Measurements from ENCODE around the gene GABRD.

The GABRD gene, protein sequence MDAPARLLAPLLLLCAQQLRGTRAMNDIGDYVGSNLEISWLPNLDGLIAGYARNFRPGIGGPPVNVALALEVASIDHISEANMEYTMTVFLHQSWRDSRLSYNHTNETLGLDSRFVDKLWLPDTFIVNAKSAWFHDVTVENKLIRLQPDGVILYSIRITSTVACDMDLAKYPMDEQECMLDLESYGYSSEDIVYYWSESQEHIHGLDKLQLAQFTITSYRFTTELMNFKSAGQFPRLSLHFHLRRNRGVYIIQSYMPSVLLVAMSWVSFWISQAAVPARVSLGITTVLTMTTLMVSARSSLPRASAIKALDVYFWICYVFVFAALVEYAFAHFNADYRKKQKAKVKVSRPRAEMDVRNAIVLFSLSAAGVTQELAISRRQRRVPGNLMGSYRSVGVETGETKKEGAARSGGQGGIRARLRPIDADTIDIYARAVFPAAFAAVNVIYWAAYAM

DNA sequence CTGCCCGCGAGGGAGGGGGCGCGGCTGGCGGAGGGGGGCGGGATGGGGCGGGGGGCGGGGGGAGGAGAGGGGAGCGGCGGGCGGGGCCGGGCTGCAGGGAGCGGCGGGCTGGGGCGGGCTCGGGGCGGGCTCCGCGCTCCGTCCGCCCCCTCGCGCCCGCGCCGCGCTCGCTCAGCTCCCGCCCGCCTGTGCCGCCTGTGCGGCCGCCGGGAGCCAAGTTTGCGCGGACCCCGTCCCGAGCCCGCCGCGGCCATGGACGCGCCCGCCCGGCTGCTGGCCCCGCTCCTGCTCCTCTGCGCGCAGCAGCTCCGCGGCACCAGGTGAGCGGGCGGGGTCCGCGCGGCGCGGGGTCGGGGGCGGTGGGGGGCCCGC, at the start of gene GABRD:
Gene GABRD, plus strand, starts transcription at position 174 of the 372 bp plus-strand sequence. Its CDS starts 79 bp downstream, at position 253.
- no peak for DNase-seq (ENCODE audit: extremely low read depth, insufficient read length)
- no peaks in the 10 kb centered on the region for H3K36me3 ChIP-seq (ENCODE audit: control insufficient read depth, insufficient read depth, low read length)
- peaks cover 3% of the 10 kb centered on the region for H3K27me3 ChIP-seq (replicated peaks; ENCODE audit: control insufficient read depth, insufficient read depth, low read length)
- no peak within 1 kb of the TSS for H3K4me3 ChIP-seq (replicated peaks; ENCODE audit: low read depth, low read length)
- TF ChIP-seq, protein P1, sequence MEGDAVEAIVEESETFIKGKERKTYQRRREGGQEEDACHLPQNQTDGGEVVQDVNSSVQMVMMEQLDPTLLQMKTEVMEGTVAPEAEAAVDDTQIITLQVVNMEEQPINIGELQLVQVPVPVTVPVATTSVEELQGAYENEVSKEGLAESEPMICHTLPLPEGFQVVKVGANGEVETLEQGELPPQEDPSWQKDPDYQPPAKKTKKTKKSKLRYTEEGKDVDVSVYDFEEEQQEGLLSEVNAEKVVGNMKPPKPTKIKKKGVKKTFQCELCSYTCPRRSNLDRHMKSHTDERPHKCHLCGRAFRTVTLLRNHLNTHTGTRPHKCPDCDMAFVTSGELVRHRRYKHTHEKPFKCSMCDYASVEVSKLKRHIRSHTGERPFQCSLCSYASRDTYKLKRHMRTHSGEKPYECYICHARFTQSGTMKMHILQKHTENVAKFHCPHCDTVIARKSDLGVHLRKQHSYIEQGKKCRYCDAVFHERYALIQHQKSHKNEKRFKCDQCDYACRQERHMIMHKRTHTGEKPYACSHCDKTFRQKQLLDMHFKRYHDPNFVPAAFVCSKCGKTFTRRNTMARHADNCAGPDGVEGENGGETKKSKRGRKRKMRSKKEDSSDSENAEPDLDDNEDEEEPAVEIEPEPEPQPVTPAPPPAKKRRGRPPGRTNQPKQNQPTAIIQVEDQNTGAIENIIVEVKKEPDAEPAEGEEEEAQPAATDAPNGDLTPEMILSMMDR (IDR thresholded peaks at IDR 0.05; ENCODE audit: insufficient read depth, low read length, poor library complexity, severe bottlenecking): no peak

DNA sequence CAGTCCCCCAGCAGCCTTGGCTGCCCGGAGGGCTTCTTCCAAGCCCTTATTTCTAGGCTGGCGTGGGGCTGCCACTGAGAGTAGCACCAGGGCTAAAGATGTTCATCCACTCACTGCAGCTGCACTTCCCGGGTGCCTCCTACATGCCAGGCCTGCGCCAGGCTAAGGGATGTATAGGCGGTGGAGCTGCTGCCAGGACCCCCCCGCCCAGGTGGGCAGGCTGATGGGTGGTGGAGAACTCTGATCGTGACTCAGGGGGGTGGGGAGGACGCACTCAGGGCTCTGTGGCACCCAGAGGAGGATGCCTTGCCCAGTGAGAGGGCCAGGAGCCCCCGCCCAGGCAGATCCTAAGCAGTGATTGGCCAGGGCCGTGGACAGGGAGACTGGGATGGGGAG, 49.6 kb upstream of the GABRD start:
- TF ChIP-seq, protein P1 (IDR thresholded peaks at IDR 0.05; ENCODE audit: insufficient read depth, low read length, poor library complexity, severe bottlenecking): no peak
- no peaks in the 10 kb centered on the region for H3K27me3 ChIP-seq (replicated peaks; ENCODE audit: control insufficient read depth, insufficient read depth, low read length)
- DNase-seq (ENCODE audit: extremely low read depth, insufficient read length): no peak

DNA sequence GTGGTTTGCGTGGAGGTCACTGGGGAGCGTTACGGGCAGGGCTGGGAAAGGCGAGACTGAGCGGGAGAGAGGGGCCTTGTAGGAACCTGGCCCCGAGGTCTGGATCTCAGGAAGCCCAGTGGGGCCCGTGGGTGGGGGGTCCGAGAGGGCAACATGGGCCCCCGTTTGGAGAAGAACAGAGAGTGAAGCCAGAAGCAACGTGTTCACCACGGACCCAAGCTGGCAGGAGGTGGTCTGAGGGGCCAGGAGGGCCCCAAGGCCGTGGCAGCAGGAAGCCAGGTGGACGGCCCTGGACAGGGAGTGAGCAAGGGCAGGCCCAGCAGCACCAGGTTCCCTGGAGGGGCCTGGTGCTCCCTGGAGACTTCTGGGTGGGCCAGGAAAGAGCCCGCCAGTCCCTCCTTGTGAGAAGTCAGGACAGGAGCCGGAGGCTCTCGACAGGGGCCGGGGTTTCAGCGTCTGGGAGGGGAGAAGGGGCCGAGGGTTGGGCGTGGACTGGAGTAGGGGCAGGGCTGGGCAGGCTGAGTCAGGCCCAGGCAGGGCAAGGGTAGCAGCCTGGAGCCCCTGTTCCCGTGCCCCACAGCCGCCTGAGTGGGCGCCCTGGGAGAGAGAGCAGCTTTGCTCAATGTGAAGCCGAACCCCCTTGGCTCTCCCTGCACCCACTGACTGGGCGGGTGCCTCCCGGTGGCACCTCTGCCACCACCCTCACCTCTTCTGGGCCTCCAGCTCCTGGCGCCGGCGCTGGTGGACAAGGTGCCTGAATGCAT, 49.0 kb upstream of the GABRD start:
- DNase-seq (ENCODE audit: extremely low read depth, insufficient read length): no peak
- H3K27me3 ChIP-seq (replicated peaks; ENCODE audit: control insufficient read depth, insufficient read depth, low read length): no peaks in the 10 kb centered on the region
- TF ChIP-seq, protein P1 (IDR thresholded peaks at IDR 0.05; ENCODE audit: insufficient read depth, low read length, poor library complexity, severe bottlenecking): no peak
- H3K4me3 ChIP-seq (replicated peaks; ENCODE audit: low read depth, low read length): no peak overlapping the region
- H3K36me3 ChIP-seq (ENCODE audit: control insufficient read depth, insufficient read depth, low read length): no peaks in the 10 kb centered on the region

More for the DNA sequence above, 49.6 kb upstream of the GABRD start:
- Histone ChIP-seq H3K36me3 (ENCODE audit: control insufficient read depth, insufficient read depth, low read length) (no peaks in the 10 kb centered on the region), H3K4me3 (replicated peaks; ENCODE audit: low read depth, low read length) (no peak overlapping the region)

DNA sequence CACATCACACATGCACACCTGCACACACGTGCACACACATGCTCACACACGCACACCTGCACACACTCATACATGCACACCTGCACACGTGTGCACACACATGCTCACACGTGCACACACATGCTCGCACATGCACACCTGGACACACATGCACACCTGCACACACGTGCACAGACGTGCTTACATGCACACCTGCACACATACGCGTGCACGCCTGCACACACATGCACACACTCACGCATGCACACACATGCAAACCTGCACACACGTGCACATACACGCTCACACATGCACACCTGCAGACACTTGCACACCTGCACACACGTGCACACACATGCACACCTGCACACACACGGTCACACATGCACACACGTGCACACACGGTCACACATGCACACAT, 48.1 kb upstream of the GABRD start:
- no peaks in the 10 kb centered on the region for H3K36me3 ChIP-seq (ENCODE audit: control insufficient read depth, insufficient read depth, low read length)
- no peaks in the 10 kb centered on the region for H3K27me3 ChIP-seq (replicated peaks; ENCODE audit: control insufficient read depth, insufficient read depth, low read length)
- no peak for DNase-seq (ENCODE audit: extremely low read depth, insufficient read length)

DNA sequence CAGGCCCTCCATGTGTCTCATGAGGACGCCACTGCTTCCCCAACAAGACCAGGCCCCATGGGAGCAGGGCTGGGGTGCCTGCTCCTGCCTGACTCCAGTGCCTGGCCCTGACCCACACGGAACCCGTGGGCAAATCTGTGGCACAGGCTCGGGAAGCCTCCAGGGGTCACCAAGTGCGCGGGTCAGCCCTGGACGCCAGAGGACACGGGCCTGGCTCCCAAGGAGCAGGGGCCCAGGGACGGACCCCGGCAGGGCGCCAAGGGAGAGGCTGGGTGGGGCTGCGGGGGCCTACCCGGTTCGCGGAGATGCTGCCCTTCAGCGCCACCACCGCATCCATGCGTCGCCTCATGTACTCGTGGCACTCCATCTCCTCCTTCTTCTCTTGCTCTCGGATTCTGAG, 47.5 kb upstream of the GABRD start:
- Histone ChIP-seq H3K27me3 (replicated peaks; ENCODE audit: control insufficient read depth, insufficient read depth, low read length) (no peaks in the 10 kb centered on the region), H3K4me3 (replicated peaks; ENCODE audit: low read depth, low read length) (no peak overlapping the region), H3K36me3 (ENCODE audit: control insufficient read depth, insufficient read depth, low read length) (no peaks in the 10 kb centered on the region)
- TF ChIP-seq, protein P1 (IDR thresholded peaks at IDR 0.05; ENCODE audit: insufficient read depth, low read length, poor library complexity, severe bottlenecking): no peak
- DNase-seq (ENCODE audit: extremely low read depth, insufficient read length): no peak

More for the DNA sequence above, 48.1 kb upstream of the GABRD start:
- no peak overlapping the region for H3K4me3 ChIP-seq (replicated peaks; ENCODE audit: low read depth, low read length)
- TF ChIP-seq, protein P1 (IDR thresholded peaks at IDR 0.05; ENCODE audit: insufficient read depth, low read length, poor library complexity, severe bottlenecking): no peak

Data from GM06990 (cell line).